Measurements from ENCODE around the gene CD22. TPM values are rescaled to one million over a fixed set of nuclear protein-coding genes. Genes with fewer than 3 reads are reported as not detected.

The CD22 gene
- total RNA-seq, 3 donors from 2014 or later, result 0.33 to 7.8 (median 4.8) TPM

DNA sequence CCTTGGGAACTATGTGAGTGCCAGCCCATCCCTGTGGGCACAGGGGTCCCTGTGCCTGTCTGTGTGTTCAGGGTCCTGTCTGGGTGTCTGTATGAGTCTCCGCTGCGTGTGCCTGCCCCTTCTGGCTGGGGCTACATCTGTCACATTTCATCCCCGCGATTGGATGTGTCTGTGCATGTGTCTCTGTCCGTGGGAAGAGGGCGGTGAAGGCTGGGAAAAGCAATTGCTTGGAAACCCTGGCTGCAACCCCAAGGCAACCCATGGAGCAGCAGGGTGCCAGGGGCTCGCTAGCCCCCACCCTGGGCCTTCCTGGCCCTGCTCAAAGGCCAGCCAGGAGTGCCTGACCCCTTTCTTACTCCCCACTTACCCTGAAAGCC lies 35.6 kb upstream of the CD22 start:
- peaks cover 0 to 11% of the 10 kb centered on the region in 2 donors for H3K27me3 ChIP-seq
- TF ChIP-seq POLR2A (IDR thresholded peaks at IDR 0.05) (no peak), CTCF (IDR thresholded peaks at IDR 0.05) (no peak), POLR2AphosphoS5 (IDR thresholded peaks at IDR 0.05) (no peak)

DNA sequence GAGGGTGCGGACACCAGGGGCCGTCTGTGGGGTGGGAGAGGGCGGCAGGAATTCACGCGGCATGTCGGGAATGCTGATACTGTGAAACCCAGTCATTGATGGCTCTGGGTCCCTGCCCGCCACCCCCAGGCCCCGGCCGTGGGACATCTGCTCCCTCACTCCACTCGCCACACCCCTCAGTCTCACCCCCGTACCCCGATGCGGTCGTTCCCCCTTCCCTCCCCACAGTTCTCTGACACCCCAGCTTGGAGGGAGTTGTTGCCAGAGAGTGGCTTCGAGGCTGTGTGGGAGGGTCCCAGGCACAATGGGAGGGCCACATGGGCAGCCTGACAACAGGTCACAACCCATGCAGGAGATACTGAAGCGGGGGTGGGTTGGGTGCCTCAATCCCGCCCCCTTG lies 35.2 kb upstream of the CD22 start:
- Histone ChIP-seq H3K27ac (no peak overlapping the region), H3K9me3 (no peaks in the 10 kb centered on the region), H3K36me3 (no peaks in the 10 kb centered on the region), H3K4me3 (no peak overlapping the region), H3K27me3 (peaks cover 0 to 11% of the 10 kb centered on the region in 2 donors), H3K4me1 (no peaks in the 10 kb centered on the region)
- TF ChIP-seq POLR2A (IDR thresholded peaks at IDR 0.05), result no peak
- intact Hi-C loops (cut with DNase I; ENCODE audit: low total_unique reads), result no loop called here
- no peak for DNase-seq (ENCODE audit: low spot score in 2 of 2)

More for the DNA sequence above, 35.6 kb upstream of the CD22 start:
- no peak overlapping the region for H3K27ac ChIP-seq
- H3K9me3 ChIP-seq, result no peaks in the 10 kb centered on the region
- no peak overlapping the region for H3K4me3 ChIP-seq
- H3K36me3 ChIP-seq, result no peaks in the 10 kb centered on the region
- no peaks in the 10 kb centered on the region for H3K4me1 ChIP-seq
- no peak for DNase-seq (ENCODE audit: low spot score in 2 of 2)
- intact Hi-C loops (cut with DNase I; ENCODE audit: low total_unique reads), result no loop called here

- peaks cover 0 to 11% of the 10 kb centered on the region in 2 donors for H3K27me3 ChIP-seq
- H3K36me3 ChIP-seq, result no peaks in the 10 kb centered on the region
- H3K4me3 ChIP-seq, result no peak overlapping the region
- no peak overlapping the region for H3K27ac ChIP-seq
- no peak for DNase-seq (ENCODE audit: low spot score in 2 of 2)
- TF ChIP-seq POLR2A (IDR thresholded peaks at IDR 0.05) (no peak), POLR2AphosphoS5 (IDR thresholded peaks at IDR 0.05) (no peak), CTCF (IDR thresholded peaks at IDR 0.05) (no peak)
- H3K9me3 ChIP-seq, result no peaks in the 10 kb centered on the region
- no peaks in the 10 kb centered on the region for H3K4me1 ChIP-seq
- intact Hi-C loops (cut with DNase I; ENCODE audit: low total_unique reads), result no loop called here
Measured at GRCh38 chr19:35294328-35294727, 34.7 kb upstream of the CD22 start.

GRCh38 chr19:35294859-35295791 lies 33.9 kb upstream of the CD22 start:
- no peak overlapping the region for H3K4me3 ChIP-seq
- no peak overlapping the region for H3K27ac ChIP-seq
- no peaks in the 10 kb centered on the region for H3K4me1 ChIP-seq
- peaks cover 0 to 11% of the 10 kb centered on the region in 2 donors for H3K27me3 ChIP-seq
- intact Hi-C loops (cut with DNase I; ENCODE audit: low total_unique reads), result no loop called here
- no peaks in the 10 kb centered on the region for H3K36me3 ChIP-seq
- no peak for DNase-seq (ENCODE audit: low spot score in 2 of 2)
- TF ChIP-seq POLR2A (IDR thresholded peaks at IDR 0.05), result no peak
- no peak for TF ChIP-seq POLR2AphosphoS5 (IDR thresholded peaks at IDR 0.05)
- no peak for TF ChIP-seq CTCF (IDR thresholded peaks at IDR 0.05)
- H3K9me3 ChIP-seq, result no peaks in the 10 kb centered on the region

- Histone ChIP-seq H3K27me3 (peaks cover 0 to 11% of the 10 kb centered on the region in 2 donors), H3K4me1 (no peaks in the 10 kb centered on the region), H3K36me3 (no peaks in the 10 kb centered on the region), H3K27ac (no peak overlapping the region), H3K9me3 (no peaks in the 10 kb centered on the region), H3K4me3 (no peak overlapping the region)
- intact Hi-C loops (cut with DNase I; ENCODE audit: low total_unique reads), result no loop called here
- DNase-seq (ENCODE audit: low spot score in 2 of 2), result no peak
- TF ChIP-seq POLR2AphosphoS5 (IDR thresholded peaks at IDR 0.05) (no peak), POLR2A (IDR thresholded peaks at IDR 0.05) (no peak), CTCF (IDR thresholded peaks at IDR 0.05) (no peak)
Measured at GRCh38 chr19:35295792-35296462, 33.1 kb upstream of the CD22 start.

Data from breast epithelium (tissue), 4 donors.